HEK293T (cell line): ENCODE measurements around the gene ZFPL1.
A peak's percentile ranks its signal among the peaks of the same experiment; 100 is the strongest.

ENCODE experiments used
- CTCF ChIA-PET: fragments of 350-600 bp; formaldehyde crosslinking; extraction: SDS; loops from one replicate; lab custom pipeline; 2021; ENCODE audit warnings: antibody characterized with exemption, inconsistent platforms; lab: Yijun Ruan, JAX
- POLR2A ChIA-PET: fragments of 350-600 bp; formaldehyde crosslinking; extraction: SDS; loops from one replicate; lab custom pipeline; 2020; ENCODE audit warnings: antibody characterized with exemption, inconsistent platforms; lab: Yijun Ruan, JAX
- DNase-seq: peaks from one replicate; pipeline ENCODE4 v3.0.0; 2012; ENCODE audit warnings: mixed read lengths; ENCODE audit errors: extremely low spot score
- ARNT ChIP-seq: fragments of 450-650 bp; IDR thresholded peaks from 2 replicates; pipeline ENCODE4 v1.6.1; 2017; ENCODE audit warnings: mild to moderate bottlenecking
- BHLHE40 ChIP-seq: fragments of 450-650 bp; IDR thresholded peaks from 2 replicates; pipeline ENCODE4 v1.6.1; 2016; ENCODE audit warnings: mild to moderate bottlenecking, moderate library complexity, borderline replicate concordance
- CTBP1 ChIP-seq: fragments of 450-650 bp; IDR thresholded peaks from 2 replicates; pipeline ENCODE4 v1.6.1; 2016; ENCODE audit warnings: borderline replicate concordance
- ELF4 ChIP-seq: fragments of 450-650 bp; IDR thresholded peaks from 2 replicates; pipeline ENCODE4 v1.6.1; 2017; ENCODE audit warnings: antibody characterized with exemption
- FOXA1 ChIP-seq: fragments of 450-650 bp; IDR thresholded peaks from 2 replicates; pipeline ENCODE4 v1.6.1; 2016; ENCODE audit warnings: mild to moderate bottlenecking
- FOXK2 ChIP-seq: fragments of 450-650 bp; IDR thresholded peaks from 2 replicates; pipeline ENCODE4 v1.6.1; 2016; ENCODE audit warnings: mild to moderate bottlenecking
- FOXM1 ChIP-seq: fragments of 450-650 bp; IDR thresholded peaks from 2 replicates; pipeline ENCODE4 v1.6.1; 2017; ENCODE audit warnings: mild to moderate bottlenecking, borderline replicate concordance
- HDGF ChIP-seq: fragments of 450-650 bp; IDR thresholded peaks from 2 replicates; pipeline ENCODE4 v1.6.1; 2017; ENCODE audit warnings: antibody characterized with exemption, borderline replicate concordance
- L3MBTL2 ChIP-seq: fragments of 450-650 bp; conservative IDR thresholded peaks from 2 replicates; pipeline ENCODE4 v1.6.1; 2016; ENCODE audit warnings: mild to moderate bottlenecking
- LEF1 ChIP-seq: fragments of 450-650 bp; IDR thresholded peaks from 2 replicates; pipeline ENCODE4 v1.6.1; 2017; ENCODE audit warnings: mild to moderate bottlenecking, borderline replicate concordance
- NFRKB ChIP-seq: fragments of 450-650 bp; IDR thresholded peaks from 2 replicates; pipeline ENCODE4 v1.6.1; 2016; ENCODE audit warnings: mild to moderate bottlenecking, moderate library complexity
- SP1 ChIP-seq: fragments of 450-650 bp; IDR thresholded peaks from 2 replicates; pipeline ENCODE4 v1.6.1; 2017
- SUZ12 ChIP-seq: fragments of 450-650 bp; IDR thresholded peaks from 2 replicates; pipeline ENCODE4 v1.6.1; 2016; ENCODE audit warnings: mild to moderate bottlenecking
- TARDBP ChIP-seq: fragments of 450-650 bp; IDR thresholded peaks from 2 replicates; pipeline ENCODE4 v1.6.1; 2016
- ZNF384 ChIP-seq: fragments of 450-650 bp; IDR thresholded peaks from 2 replicates; pipeline ENCODE4 v1.6.1; 2016
- TF ChIP-seq, protein P1 (sequence below): fragments of 450-650 bp; IDR thresholded peaks from 2 replicates; pipeline ENCODE4 v1.6.1; 2016

The ZFPL1 gene

DNA sequence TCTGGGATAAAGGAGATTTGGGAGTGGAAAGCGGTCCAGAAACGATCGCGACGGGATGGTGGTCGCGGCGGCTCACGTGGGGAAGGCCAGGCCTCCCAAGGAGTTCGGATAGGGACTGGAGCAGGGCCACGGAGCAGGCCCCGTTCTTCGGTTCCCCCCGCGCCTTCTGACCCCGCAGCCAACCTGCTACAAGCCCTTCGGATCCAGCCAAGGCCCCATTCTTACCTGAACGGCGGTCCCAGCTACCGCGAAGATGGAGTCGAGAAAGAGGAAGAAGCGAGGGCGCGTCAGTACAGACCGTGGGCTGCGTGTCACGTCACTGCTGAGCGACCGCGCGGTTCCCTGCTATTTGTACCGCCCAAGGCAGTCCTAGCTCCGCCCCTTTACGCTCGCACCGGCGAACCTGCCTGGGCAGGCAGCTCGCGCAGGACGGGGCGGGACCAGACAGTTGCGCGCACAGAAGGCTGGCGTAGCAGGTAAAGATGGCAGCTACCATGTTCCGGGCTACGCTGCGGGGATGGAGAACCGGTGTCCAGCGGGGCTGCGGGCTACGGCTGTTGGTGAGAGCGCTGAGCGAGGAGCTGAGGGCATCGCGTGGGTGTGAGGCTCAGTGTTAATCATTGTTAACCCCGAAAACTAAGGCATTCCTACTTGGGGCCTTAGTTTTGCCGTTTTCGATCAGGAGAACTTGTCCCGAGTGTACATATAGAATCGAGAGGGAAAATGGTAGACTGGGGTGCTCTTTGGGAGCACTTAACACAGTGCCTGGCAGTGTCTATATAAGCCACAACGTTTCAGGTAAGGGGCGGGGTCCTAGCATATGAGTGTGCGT is 38.1 kb downstream of the ZFPL1 start, which contains the start of the genes FAU and MRPL49:
TSS of gene FAU (minus strand) at position 270 of the 832 bp plus-strand sequence. CDS start 321 bp downstream, outside the sequence.
TSS of gene MRPL49 (plus strand) at position 457 of the 832 bp plus-strand sequence. CDS start at position 483, 26 bp downstream.
- CTCF ChIA-PET = interaction anchor here (0.7 kb wide), 1 partner anchor 62 kb away, joined by 3 read pairs; no protein-coding TSS in a partner anchor
- peak; percentile 96 for DNase-seq
- no peak for TF ChIP-seq ARNT
- TF ChIP-seq ZNF384 = no peak
- TF ChIP-seq HDGF = 0 out of 2 replicates have a peak, but pooled peaks have one; percentile 70
- peak; percentile 55 for TF ChIP-seq ELF4
- TF ChIP-seq, protein P1, sequence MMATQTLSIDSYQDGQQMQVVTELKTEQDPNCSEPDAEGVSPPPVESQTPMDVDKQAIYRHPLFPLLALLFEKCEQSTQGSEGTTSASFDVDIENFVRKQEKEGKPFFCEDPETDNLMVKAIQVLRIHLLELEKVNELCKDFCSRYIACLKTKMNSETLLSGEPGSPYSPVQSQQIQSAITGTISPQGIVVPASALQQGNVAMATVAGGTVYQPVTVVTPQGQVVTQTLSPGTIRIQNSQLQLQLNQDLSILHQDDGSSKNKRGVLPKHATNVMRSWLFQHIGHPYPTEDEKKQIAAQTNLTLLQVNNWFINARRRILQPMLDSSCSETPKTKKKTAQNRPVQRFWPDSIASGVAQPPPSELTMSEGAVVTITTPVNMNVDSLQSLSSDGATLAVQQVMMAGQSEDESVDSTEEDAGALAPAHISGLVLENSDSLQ = peak; percentile 67
- POLR2A ChIA-PET = interaction anchor here (0.8 to 3.7 kb wide), 24 partner anchors 9 to 250 kb away, joined by 3 to 56 read pairs (median 4); partner anchors contain the start of genes ARL2, CAPN1, CDCA5 and DPF2

GRCh38 chr11:65124480-65125196 is 40.6 kb downstream of the ZFPL1 start:
- no peak for DNase-seq
- POLR2A ChIA-PET = interaction anchor here (0.7 to 3.7 kb wide), 3 partner anchors 9 to 45 kb away, joined by 3 to 21 read pairs (median 4); partner anchors contain the start of gene SPDYC

DNA sequence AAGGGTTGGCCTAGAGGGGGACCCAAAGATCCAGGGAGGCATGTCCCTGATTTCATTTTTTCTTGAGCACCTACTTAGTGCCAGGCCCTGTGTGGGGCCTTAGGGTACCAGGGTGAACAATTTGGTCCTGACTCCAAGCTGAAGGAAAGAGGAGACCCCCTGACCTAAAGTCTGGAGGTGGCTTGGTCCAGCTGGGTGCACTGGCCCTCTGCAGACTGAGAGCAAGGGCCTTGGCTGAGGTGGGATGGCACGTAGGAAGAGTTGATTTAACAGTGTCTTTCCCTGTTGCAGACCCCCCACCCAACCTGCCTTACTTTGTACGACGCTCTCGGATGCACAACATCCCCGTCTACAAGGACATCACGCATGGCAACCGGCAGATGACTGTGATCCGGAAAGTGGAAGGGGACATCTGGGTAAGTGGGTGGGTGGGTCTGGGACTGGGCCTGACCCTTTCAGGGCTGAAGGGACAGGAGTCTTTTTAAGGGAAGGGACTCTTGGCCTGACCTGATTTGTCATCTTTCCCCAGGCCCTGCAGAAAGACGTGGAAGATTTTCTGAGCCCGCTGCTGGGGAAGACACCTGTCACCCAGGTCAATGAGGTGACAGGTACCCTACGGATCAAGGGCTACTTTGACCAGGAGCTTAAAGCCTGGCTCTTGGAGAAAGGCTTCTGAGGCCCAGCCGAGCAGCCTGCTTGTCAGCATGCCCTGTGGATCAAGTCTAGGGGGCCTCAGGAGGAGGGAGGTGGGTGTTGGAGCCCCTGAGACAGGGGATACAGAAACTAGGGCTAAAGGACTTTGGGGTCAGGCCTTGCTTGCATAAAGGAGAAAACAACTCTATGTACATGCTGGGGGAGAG is 41.4 kb downstream of the ZFPL1 start:
- TF ChIP-seq LEF1 (no peak), FOXM1 (no peak), L3MBTL2 (no peak), ARNT (no peak), TARDBP (no peak), BHLHE40 (no peak)
- no peak for DNase-seq
- ChIA-PET CTCF (no interaction called here), POLR2A (interaction anchor here (3.7 kb wide), 1 partner anchor 10 kb away, joined by 21 read pairs; no protein-coding TSS in a partner anchor)

More at GRCh38 chr11:65124480-65125196, 40.6 kb downstream of the ZFPL1 start:
- CTCF ChIA-PET = interaction anchor here (1.0 kb wide), 1 partner anchor 12 kb away, joined by 6 read pairs; no protein-coding TSS in a partner anchor
- no peak for TF ChIP-seq FOXK2
- no peak for TF ChIP-seq FOXM1
- TF ChIP-seq L3MBTL2 = no peak
- no peak for TF ChIP-seq ELF4
- TF ChIP-seq ARNT = no peak
- TF ChIP-seq SUZ12 = no peak
- TF ChIP-seq SP1 = no peak
- TF ChIP-seq LEF1 = no peak
- TF ChIP-seq NFRKB = no peak
- no peak for TF ChIP-seq FOXA1
- TF ChIP-seq ZNF384 = no peak
- TF ChIP-seq TARDBP = no peak
- no peak for TF ChIP-seq CTBP1
- TF ChIP-seq, protein P1 = no peak
- TF ChIP-seq HDGF = no peak
- TF ChIP-seq BHLHE40 = no peak

GRCh38 chr11:65126624-65127274 is 42.7 kb downstream of the ZFPL1 start:
- POLR2A ChIA-PET = interaction anchor here (3.7 kb wide), 1 partner anchor 9 kb away, joined by 21 read pairs; no protein-coding TSS in a partner anchor

More at GRCh38 chr11:65126624-65127274, 42.7 kb downstream of the ZFPL1 start:
- TF ChIP-seq SUZ12 = no peak
- TF ChIP-seq FOXK2 = no peak
- no peak for TF ChIP-seq SP1
- no peak for TF ChIP-seq NFRKB
- TF ChIP-seq, protein P1 = no peak
- TF ChIP-seq HDGF = no peak
- TF ChIP-seq TARDBP = no peak
- no peak for TF ChIP-seq FOXM1
- no peak for TF ChIP-seq CTBP1
- no peak for TF ChIP-seq FOXA1
- TF ChIP-seq ELF4 = no peak
- no peak for TF ChIP-seq LEF1
- no peak for TF ChIP-seq L3MBTL2
- TF ChIP-seq ZNF384 = no peak
- no peak for TF ChIP-seq BHLHE40
- TF ChIP-seq ARNT = no peak
- CTCF ChIA-PET = no interaction called here
- no peak for DNase-seq
